ENCODE data around the gene DPP6.

DNA sequence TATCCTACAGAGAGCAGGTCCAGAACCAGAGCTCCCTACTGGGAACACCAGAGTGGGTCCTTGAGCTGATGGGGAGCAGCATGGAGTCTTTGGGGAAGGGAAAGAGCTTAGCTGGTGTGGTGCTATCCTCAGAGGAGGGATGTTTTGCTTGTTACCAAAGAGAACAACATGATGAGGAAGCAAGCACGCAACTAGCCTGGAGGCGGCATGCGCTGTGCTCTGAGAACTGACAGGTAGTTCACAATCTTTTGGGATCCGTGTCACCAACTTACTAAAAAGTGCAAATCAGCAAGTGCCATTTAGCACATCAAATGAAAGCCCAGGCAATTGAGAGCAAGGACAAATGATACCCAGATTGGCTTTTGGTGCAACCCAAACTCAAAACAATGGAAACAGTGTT, 257.9 kb downstream of the DPP6 start:
- no peak for TF ChIP-seq POLR2A (IDR thresholded peaks at IDR 0.05; ENCODE audit: low read depth, low read length)
- TF ChIP-seq POU2F2 (IDR thresholded peaks at IDR 0.05; ENCODE audit: low read depth, low read length): no peak
- no peak for TF ChIP-seq POLR2AphosphoS5 (IDR thresholded peaks at IDR 0.05; ENCODE audit: low read depth, low read length)
- no peak for TF ChIP-seq TAF1 (IDR thresholded peaks at IDR 0.05; ENCODE audit: low read depth, low read length)
